NCI-H1092 (cell line): ENCODE measurements around the gene PIP5KL1.

Experiments
- DNase-seq: peaks from one replicate; lab custom pipeline; 2025; lab: John Stamatoyannopoulos, UW

Gene PIP5KL1

DNA sequence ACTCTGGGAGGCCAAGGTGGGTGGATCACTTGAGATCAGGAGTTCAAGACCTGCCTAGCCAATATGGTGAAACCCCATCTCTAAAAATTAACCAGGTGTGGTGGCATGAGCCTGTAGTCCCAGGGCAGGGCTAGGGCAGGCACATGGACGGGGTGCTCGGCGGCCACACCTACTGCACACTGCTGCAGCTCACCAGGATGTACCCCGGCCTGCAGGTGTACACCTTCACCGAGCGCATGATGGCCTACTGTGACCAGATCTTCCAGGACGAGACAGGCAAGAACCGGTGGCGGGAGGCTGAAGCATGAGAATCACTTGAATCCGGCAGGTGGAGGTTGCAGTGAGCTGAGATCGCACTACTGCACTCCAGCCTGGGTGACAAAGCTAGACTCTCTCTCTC, 16.9 kb downstream of the PIP5KL1 start:
- no peak for DNase-seq

DNA sequence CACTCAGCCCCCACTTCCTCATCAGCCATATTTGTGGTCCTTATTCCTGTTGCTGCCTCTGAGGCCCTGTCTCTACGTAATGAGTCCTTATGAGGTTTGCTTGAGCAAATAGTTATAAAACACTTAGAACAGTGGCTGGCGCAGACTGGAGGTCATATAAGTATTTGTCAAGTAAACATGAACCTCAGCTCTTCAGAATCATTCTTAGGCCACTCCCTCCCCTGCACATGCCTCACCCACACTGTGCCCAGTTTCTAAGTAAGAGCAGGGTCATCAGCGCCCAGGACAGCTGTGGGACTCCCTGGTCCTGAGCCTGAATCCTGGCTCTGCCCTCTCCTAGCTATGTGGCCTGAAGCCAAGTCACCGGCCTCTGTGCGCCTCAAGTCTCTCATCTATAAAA, 17.7 kb downstream of the PIP5KL1 start:
- DNase-seq = no peak

DNA sequence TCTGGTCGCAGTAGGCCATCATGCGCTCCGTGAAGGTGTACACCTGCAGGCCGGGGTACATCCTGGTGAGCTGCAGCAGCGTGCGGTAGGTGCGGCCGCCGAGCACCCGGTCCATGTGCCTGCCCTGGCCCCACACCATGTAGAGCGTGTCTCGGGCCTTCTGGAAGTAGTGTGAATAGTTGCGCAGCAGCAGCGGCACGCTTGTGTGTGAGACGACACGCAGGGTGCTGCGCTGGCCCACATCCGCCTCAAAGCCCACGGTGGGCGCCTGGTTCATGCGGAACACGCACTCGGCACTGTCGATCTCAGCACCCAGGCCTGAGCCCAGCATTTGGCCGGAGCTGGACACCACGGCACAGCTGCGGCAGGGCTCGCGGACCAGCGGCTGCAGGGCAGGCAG, 18.3 kb downstream of the PIP5KL1 start:
- DNase-seq = no peak

GRCh38 chr9:127910613-127911205, 19.9 kb downstream of the PIP5KL1 start:
- DNase-seq = no peak

DNA sequence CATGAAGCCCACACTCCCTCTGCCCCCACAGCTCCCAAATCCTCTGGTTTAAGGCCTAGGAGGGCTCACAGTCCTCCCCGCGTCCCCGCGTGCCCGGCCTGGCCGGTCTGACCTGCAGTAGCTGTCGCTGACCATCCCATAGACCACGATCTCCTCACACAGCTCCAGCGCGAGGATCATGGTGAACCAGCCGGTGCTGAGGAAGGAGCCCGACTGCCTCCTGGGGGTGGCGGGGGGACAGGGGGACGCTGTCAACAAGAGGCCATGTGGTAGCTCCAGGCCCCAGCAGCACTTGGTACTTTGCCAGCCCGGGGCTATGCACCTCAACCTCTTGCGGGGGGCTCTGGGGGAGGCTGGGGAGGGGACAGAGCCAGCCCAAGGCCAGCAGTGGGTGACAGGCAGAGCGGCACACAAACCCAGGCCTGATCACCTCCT, 20.7 kb downstream of the PIP5KL1 start:
- DNase-seq = no peak

DNA sequence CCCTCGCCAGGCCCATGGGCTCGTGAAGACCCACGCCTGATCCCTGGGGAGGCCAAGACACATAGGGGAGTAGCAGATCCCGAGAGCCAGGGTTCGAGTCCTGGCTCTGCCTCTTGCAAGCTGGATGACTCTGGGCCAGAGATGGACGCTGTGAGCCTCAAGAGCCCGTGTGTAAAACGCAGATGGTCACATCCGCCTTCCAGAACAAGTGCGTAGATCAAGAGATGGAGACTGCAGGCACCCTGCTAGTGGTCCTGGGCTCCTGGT, 22.0 kb downstream of the PIP5KL1 start:
- DNase-seq = no peak

GRCh38 chr9:127907867-127908659, 22.5 kb downstream of the PIP5KL1 start:
- DNase-seq = no peak

GRCh38 chr9:127905788-127906191, 24.8 kb downstream of the PIP5KL1 start:
- DNase-seq = no peak

DNA sequence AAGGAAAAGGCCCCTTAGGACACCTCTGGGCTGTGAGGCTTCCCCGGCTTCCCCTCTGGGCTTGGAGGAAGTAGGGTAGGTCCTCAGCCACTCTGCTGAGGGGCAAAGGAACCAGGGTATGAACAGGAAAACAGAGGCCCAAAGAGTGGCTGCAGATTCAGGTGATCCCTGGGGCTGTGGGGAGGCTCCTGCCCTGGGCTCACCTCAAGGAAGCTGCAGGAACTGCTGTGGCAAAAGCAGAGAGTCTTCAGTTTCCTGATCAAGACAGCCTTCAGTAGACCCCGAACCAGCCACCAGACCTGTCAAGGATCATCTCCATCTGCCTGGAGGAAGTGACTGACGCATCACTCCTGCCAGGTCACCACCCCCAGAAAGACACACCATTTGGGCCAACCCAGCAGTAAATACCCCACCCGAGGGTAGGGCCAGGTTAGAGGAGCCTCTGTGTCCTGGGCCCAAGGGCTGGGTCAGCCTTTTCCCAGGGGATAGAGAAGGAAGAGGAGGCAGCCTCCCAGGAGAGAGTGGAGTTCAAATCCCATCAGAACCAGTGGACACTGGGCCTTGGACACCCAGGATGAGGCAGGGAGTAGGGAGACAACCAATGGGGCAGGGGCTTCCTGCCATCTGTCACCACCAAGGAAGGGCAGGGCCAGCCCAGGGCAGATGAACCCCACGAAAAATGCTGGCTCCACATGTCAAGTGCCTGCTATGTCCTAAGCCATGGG, 25.4 kb downstream of the PIP5KL1 start:
- no peak for DNase-seq

GRCh38 chr9:127904561-127905003, 26.0 kb downstream of the PIP5KL1 start:
- DNase-seq = peak; percentile 29

DNA sequence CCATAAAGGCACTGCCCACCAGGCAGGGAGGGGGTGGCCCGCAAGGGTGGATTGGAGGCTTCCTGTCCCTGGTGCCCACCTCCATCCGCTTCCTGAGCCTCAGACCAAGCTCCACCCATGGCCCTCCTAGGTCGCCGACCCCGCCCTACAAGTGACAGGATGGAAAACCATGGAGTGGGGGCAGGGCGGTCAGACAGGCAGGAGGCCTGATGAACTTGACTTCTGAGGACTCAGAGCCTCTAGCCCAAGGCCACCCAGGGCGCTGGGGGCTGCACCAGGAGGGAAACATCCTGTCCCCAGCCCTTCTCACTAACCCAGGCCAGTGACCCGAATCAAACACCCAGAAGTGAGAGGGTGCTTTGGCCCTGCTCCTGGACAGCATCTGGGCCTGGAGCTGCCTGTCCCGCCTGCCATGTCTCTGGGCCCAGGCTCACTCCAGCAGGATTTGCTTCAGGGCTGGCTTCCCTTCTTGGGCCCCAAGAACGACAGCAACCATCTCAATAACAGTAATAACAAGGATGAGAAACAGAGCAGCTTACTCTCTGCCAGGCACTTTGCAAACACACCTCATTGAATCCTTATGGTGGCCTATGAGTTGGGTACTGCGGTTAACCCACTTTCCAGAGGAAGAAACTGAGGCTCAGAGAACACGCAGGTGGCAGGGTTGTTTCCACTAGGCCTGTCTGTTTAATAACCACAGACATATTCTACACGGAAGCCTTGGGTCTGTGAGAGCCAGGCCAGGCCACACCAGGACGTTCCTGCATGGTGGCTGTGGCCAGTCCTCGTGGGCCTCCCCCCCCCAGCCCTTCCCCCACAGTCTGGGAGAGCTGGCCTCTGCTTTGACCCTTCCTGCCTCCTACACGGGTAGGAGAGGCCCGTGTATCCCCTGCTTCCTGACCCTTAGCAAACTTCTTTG, 26.8 kb downstream of the PIP5KL1 start:
- DNase-seq = no peak

DNA sequence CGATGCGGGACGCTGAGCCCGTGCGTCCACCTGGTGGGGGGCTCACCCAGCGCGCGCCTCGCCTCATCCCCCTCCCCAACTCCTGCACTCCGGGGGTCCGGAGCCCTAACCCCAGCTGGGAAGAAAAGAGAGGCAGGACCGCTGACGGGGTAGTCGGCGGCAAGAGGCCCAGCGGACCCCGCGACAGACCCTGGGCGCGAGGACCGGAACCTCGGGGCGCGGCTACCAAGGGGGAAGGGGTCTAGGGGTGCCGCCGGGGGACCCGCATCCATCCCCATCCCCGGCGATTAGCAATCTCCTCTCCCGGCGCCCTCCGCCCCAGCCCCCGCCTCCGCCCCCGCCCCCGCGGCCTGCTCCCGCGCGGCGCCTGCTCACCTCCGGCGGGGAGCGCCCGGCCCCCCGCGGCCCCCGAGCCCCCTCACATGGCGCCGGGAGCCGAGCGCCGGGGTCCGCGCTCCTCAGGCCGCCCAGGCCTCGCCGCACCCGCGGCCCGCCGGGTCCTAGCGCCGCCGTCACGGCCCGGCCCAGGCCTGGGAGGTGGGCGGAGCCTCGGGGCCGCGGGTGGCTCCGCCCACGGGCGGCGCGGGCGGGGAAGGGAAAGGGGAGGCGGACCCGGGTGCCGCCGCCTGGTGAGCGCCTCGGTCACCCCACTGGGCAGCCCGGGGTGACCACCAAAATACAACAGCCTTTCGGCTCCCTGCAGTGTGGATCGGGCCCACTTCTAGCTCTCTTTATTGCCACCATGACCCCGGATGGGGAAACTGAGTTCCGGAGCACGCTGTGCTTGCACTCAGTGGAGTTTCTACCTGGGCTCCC, 31.2 kb downstream of the PIP5KL1 start, which contains the start of gene ST6GALNAC6:
ST6GALNAC6 (minus strand) TSS at position 476 of the 816 bp plus-strand sequence. CDS start 1,622 bp downstream, outside the sequence.
- DNase-seq = peak; percentile 38

DNA sequence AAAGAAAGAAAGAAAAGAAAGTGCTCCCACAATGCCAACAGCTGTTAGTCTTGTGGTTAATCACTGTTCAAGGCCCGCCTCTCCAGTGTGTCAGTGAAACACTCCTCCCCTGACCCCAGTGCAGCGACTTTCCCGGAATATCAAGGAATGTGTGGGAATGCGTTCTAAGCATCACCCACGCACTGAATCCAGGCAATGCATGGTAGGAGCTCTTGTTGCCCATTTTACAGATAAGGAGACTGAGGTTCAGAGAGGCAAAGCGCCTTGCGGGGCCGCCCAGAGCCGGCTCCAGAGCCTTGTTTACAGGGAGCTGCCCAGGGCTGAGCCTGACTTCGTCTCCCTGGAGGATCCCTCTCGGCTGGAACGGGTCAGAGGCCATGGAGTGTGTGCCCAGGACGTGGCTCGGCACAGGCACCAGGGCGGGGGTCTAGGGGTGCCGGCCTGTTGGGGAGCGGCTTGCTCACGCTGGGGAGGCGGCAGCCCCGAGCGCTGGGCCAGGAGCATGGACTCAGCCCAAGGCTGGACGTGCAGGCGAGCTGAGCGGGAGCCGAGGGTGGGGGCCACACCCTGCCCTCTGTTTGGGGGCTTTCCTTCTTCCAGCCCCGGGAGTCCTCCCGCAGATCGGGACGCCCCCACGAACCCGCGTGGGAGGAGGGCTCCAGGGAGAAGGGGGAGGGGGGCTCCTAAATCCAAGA, 32.0 kb downstream of the PIP5KL1 start:
- no peak for DNase-seq

- DNase-seq = no peak
Measured at GRCh38 chr9:127897193-127897692, 33.3 kb downstream of the PIP5KL1 start.

GRCh38 chr9:127896395-127897192, 34.0 kb downstream of the PIP5KL1 start:
- no peak for DNase-seq

GRCh38 chr9:127895811-127896210, 34.8 kb downstream of the PIP5KL1 start:
- DNase-seq = no peak

DNA sequence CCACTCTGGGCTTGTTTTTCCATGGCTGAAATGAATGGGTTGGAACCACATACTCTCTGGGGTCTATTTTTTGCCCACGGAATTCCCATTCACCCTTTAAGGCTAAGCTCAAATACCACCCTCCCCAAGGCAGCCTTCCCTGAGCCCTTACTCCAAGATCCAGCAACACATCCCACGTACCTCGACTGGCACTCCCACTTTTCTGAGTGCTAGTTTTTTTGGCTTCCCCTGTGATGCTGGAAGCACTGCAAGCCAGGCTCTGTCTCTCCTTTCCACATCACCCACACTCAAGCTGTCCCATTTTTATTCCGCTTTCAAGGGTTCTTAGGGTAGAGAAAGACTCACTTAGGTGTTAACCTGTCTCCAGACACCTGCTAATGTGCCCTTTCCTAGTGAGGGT, 37.2 kb downstream of the PIP5KL1 start:
- no peak for DNase-seq

- DNase-seq = no peak
Measured at GRCh38 chr9:127892831-127893230, 37.7 kb downstream of the PIP5KL1 start.

DNA sequence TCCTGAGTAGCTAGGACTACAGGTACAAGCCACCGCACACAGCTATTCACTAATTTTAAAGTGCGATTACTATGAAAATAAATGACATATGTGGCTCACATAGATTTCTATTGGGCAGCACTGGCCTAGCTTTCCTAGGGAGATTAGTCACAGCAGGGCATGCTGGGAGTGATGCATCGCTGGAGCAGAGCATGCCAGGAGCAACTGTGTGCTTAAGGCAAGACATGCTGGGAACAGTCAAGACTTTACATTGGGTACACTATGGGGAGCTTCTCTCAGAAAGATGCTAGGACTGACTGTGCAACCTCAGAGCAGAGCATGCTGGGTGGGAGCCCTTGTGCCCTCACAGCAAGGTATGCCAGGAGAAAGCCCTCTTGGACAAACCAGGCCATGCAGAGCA, 40.5 kb downstream of the PIP5KL1 start:
- DNase-seq = no peak
